ENCODE measurements around the gene LIN7C. TPM values are rescaled to one million over a fixed set of nuclear protein-coding genes. Genes with fewer than 3 reads are reported as not detected.

The LIN7C gene
- total and polyA plus RNA-seq, 2 of the 13 experiments (the other 11 are each of a cell fraction or from before 2014, with no cell fraction given) = 14.8 to 37.2 TPM

- TF ChIP-seq, protein P1, sequence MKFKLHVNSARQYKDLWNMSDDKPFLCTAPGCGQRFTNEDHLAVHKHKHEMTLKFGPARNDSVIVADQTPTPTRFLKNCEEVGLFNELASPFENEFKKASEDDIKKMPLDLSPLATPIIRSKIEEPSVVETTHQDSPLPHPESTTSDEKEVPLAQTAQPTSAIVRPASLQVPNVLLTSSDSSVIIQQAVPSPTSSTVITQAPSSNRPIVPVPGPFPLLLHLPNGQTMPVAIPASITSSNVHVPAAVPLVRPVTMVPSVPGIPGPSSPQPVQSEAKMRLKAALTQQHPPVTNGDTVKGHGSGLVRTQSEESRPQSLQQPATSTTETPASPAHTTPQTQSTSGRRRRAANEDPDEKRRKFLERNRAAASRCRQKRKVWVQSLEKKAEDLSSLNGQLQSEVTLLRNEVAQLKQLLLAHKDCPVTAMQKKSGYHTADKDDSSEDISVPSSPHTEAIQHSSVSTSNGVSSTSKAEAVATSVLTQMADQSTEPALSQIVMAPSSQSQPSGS (CRISPR knock-in tag; IDR thresholded peaks at IDR 0.05) = no peak
- TF ChIP-seq TAF15 (IDR thresholded peaks at IDR 0.05; ENCODE audit: low read depth, low read length, poor library complexity, severe bottlenecking) (no peak), IRF2 (CRISPR knock-in tag; IDR thresholded peaks at IDR 0.05) (no peak), MATR3 (CRISPR knock-in tag; IDR thresholded peaks at IDR 0.05) (no peak), PLRG1 (conservative IDR thresholded peaks at IDR 0.05) (no peak), ZNF781 (CRISPR knock-in tag; IDR thresholded peaks at IDR 0.05; ENCODE audit: borderline replicate concordance, not compliant biosample characterization) (peak; percentile 78), FOSL1 (CRISPR knock-in tag; IDR thresholded peaks at IDR 0.05; ENCODE audit: borderline replicate concordance) (no peak), ISX (CRISPR knock-in tag; conservative IDR thresholded peaks at IDR 0.05) (no peak; the same call in 1 of the 2 replicates), DNMT3B (CRISPR knock-in tag; conservative IDR thresholded peaks at IDR 0.05) (no peak), ZNF776 (CRISPR knock-in tag; IDR thresholded peaks at IDR 0.05) (no peak), HES4 (CRISPR knock-in tag; IDR thresholded peaks at IDR 0.05; ENCODE audit: borderline replicate concordance) (no peak), ZNF574 (CRISPR knock-in tag; IDR thresholded peaks at IDR 0.05) (peak; percentile 79), MAFK (conservative IDR thresholded peaks at IDR 0.05 in 1 of 2, IDR thresholded peaks at IDR 0.05 in 1 of 2; ENCODE audit: low read length in 2 of 2) (no peak)
- TF ChIP-seq, protein P2, sequence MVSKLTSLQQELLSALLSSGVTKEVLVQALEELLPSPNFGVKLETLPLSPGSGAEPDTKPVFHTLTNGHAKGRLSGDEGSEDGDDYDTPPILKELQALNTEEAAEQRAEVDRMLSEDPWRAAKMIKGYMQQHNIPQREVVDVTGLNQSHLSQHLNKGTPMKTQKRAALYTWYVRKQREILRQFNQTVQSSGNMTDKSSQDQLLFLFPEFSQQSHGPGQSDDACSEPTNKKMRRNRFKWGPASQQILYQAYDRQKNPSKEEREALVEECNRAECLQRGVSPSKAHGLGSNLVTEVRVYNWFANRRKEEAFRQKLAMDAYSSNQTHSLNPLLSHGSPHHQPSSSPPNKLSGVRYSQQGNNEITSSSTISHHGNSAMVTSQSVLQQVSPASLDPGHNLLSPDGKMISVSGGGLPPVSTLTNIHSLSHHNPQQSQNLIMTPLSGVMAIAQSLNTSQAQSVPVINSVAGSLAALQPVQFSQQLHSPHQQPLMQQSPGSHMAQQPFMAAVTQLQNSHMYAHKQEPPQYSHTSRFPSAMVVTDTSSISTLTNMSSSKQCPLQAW (CRISPR knock-in tag; IDR thresholded peaks at IDR 0.05) = peak; percentile 86
- TF ChIP-seq, protein P3, sequence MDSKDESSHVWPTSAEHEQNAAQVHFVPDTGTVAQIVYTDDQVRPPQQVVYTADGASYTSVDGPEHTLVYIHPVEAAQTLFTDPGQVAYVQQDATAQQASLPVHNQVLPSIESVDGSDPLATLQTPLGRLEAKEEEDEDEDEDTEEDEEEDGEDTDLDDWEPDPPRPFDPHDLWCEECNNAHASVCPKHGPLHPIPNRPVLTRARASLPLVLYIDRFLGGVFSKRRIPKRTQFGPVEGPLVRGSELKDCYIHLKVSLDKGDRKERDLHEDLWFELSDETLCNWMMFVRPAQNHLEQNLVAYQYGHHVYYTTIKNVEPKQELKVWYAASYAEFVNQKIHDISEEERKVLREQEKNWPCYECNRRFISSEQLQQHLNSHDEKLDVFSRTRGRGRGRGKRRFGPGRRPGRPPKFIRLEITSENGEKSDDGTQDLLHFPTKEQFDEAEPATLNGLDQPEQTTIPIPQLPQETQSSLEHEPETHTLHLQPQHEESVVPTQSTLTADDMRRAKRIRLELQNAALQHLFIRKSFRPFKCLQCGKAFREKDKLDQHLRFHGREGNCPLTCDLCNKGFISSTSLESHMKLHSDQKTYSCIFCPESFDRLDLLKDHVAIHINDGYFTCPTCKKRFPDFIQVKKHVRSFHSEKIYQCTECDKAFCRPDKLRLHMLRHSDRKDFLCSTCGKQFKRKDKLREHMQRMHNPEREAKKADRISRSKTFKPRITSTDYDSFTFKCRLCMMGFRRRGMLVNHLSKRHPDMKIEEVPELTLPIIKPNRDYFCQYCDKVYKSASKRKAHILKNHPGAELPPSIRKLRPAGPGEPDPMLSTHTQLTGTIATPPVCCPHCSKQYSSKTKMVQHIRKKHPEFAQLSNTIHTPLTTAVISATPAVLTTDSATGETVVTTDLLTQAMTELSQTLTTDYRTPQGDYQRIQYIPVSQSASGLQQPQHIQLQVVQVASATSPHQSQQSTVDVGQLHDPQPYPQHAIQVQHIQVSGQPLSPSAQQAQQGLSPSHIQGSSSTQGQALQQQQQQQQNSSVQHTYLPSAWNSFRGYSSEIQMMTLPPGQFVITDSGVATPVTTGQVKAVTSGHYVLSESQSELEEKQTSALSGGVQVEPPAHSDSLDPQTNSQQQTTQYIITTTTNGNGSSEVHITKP (CRISPR knock-in tag; IDR thresholded peaks at IDR 0.05; ENCODE audit: low read depth) = no peak
These were observed at the start of gene LIN7C (continued) for GRCh38 chr11:27506200-27507182.
